NOMO-1 treated with dmso at 0.1 percent for 144 hours (cell line): ENCODE measurements around the gene KRT8.

Experiments
- DNase-seq: peaks from one replicate; lab custom pipeline; 2025; ENCODE audit not compliant: unreplicated experiment; lab: John Stamatoyannopoulos, UW

Gene KRT8

DNA sequence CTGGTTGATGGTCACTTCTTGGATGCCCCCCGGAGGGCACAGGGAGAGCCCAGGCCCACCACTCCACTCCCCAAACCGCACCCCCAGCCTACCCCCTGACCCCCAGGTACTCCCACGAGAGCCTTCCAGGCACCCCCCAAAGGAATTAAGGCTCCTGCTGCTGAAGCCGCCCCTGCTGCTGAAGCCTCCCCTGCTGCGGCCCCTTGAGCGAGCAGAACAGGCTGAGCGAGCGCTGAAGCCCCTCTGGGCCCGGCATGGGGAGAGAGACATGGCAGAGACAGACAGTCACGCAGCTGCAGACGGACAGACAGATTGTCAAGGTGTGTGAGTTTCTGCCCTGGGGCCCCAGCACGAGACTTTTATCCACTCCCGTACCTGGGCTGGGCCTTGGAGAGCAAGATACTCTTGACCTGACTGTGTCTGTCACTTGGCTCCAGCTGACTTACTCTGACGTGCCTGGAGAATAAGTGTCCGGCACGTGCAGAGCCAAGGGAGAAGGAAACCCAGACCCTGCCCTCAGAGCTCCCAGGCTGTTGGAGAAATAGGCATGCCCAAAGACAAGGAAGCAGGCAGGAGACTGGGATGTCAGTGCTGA, 56.1 kb downstream of the KRT8 start, which contains the start of gene KRT78:
KRT78 (minus strand) TSS at position 334 of the 595 bp plus-strand sequence; CDS start at position 270, 64 bp downstream.
- no peak for DNase-seq

DNA sequence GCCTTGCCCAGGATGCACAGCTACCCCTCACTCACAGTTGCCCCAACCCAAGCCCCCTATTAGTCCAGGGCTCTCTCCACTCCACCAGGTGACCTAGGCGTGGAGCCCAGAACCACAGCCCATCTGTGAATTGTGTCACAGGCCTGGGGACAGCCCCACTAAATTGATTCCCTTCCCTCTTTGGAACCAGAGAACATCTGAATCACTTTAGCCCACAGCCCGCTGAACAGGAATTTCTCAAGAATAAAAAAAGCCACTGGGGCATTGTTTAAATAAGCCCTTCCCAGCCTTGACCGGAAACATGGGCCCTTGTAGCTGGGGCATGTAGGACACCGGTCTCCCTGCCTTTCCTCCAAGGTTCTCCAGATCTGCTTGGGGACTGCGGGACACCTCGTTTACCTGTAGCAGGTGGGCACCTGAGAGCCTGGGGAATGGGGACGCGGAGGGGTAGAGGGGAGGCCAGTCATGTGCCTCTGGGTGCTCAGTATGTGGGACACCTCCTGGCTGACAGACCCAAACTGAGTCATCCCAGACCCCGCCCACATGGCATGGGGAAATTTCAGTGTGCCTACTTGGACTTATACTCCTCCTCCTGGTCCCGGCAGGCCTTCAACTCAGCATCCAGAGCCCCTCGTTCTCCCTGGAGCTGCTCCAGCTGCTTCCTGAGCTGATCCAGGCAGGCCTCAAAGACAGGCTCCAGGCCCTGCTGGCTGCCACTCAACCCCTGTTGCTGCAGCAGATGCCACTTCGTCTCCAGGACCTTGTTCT, 57.4 kb downstream of the KRT8 start:
- no peak for DNase-seq
